NCI-H146 treated with DMSO at 0.1 percent for 48 hours (cell line): Measurements from ENCODE around the gene FAM83D.
"Not testable (repeated sequence)": the region's sequence is repeated elsewhere in the genome, so short reads cannot be mapped to it uniquely, and the experiment has no call there.

Experiments
- DNase-seq: peaks from one replicate; lab custom pipeline; 2025; ENCODE audit not compliant: unreplicated experiment; lab: John Stamatoyannopoulos, UW

The FAM83D gene

DNA sequence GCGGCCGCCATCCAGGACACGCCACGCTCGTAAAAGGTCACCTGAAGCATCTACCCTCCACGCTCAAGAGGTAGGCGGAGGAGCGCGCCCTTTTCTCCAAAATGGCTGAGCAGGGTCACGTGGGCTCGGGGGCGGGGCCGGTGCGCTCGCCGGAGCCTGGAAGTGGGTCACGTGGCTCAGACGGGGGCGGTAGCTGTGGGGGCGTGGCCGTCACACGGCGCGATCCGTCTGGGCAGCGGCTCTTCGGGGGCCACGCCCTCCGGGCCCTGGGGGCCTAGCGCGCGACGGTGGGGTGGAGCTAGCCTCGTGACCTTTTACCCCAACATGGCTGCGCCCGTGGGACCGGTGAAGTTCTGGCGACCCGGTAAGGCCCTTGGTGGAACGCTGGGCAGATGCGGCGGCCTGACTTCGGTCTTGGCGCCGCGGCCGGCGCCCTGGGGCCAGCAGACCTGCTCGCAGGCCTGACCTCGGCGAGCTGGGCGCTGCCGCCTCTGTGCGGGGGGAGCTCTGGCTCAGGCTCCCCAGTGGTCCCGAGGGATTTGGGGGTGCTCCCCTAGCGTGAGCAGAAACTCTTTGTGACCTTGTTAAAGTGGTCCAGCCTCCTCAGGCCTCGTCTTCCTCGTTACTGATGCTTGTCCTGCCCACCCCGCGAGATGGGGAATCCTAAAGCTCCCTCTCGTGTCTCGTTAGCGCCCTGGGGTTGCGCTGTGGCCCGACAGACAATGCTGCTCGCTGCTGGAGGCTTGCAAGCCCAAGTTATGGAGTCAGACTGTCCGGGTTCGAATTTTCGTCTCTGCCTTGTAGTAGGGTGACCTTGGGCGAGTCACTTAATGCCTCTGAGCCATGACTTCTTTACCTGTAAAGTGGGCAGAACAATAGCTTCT is 36.1 kb downstream of the FAM83D start, which contains the start of gene DHX35:
DHX35 (plus strand) TSS at position 301 of the 884 bp plus-strand sequence; CDS start at position 325, 24 bp downstream.
- DNase-seq, result peak; percentile 93

DNA sequence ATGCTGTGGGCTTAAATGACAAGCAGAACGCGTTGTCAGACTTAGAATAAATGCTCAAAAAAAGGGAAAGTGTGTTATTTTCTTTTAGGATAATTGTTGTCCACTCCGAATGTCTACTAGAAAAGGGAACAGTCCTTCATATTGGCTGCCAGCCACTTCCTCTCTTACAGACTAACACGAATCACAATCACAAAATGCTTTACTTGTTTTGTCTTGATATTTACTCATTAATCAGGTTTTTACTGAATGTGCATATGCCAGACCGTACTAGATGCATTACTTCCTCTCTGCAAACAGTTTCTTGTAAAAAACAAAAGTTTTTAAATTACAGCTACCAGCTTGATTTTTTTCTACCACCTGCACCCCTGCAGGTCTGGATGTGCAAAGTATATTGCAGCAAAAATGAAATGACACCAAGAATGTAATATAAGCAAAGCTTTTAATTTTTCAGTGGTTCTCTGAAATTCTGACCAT is 36.7 kb downstream of the FAM83D start:
- no peak for DNase-seq

DNA sequence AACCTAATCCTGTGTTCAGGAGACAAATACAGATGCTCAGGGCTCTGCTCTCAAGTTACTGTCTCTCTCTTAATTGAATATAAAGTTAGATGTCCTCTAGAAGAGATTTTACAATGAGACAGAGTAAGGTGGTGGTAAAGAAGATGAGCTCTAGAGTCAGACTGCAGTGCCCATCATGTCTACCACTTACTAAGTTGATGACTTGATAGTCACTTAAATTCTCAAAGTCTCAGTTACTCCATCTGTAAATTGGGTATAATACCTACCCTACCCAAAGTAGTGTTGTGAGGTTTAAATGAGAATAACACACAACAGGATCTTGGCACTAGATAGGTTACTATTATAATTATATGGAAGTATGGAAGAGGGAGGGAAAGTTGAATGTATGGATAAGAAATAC is 37.5 kb downstream of the FAM83D start:
- no peak for DNase-seq

DNA sequence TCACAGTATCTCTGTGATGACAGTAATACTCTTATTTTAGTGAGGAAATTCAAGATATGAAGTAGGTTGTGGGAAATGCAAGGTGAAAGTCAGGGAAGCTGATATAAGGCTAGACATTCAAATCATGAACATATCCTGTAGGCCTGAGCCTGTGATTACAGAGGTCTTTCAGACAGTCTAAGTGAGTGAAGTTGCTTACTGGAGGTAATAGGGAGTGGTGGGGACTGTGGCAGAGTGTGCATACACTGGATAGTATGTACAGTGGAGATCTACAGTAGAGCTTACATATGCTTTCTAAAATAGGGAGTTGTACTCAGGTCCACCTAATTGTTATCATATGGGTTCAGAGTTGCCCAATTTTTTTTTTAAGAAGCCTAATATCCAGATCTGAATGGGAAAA is 39.0 kb downstream of the FAM83D start:
- no peak for DNase-seq

DNA sequence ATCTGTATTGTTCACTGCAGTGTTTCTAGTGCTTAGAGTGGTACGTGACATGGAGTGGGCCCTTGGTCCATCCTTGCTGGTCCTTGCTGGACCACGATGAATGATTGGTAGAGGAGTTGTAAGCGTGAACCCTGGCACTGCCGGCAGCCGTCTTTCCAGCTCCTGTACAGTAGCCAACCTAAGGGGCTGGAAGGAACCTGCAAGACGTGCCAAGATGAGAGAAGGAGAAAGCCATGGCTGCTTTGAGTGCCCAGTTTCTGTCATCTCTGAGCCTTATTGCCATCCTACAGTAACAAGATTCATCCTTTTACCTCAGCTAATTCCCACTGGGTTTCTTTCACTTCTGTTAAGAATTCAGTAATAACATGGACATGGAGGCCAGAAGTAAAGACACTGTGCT is 41.9 kb downstream of the FAM83D start:
- DNase-seq, result no peak

DNA sequence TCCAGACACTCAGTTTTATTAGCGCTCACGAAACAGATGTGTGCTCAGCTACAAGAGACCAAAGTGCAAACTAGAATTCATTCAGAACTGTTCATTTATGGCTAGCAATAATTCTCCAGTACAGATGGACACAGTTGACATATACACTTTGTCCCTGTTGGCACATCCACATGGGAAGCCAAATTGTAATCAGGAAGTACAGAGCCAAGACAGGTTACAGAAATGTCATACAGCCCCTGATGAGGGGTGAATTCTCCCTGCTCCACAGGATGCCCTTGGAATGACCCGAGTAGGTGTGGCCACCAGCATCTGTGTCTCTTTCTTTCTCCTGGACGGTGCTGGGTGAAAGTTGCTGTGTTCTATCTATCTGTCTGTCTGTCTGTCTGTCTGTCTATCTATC is 43.5 kb downstream of the FAM83D start:
- DNase-seq, result no peak

DNA sequence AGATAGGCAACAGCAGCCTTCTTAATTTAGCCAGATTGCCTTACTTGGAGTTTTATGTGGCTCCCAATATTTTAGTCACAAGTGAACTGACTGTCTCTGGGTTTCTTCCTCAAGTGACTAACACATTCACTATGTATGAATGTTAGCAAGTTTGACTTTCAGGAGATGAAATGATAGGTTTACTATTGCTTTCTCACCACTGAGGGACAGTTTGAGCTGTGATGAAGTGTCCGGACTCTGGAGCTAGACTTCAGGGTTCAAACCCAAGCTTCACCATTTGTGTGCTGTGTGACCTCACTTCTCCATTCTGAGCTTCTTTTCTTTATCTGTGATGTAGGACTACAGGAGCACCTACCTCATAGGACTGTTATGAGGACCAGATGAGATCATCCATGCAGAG is 44.1 kb downstream of the FAM83D start:
- DNase-seq, result no peak

DNA sequence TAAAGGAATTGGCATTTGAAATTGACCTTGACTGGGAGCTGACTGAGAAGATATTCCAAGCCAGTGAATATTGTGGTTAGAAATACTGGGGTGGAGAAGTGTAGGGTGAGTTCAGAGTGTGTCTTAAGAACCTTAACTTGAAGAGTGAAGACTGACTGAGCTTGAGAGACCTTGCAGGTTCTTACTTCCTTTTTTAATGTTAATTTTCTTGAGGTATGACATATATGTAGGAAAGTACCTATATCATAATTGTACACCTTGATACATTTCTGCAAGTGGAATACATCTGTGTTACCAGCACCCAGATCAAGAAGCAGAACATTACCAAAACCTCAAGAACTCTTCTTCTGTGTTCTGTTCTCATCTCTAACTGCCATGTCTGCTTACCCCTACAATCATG is 46.9 kb downstream of the FAM83D start:
- DNase-seq, result no peak

DNA sequence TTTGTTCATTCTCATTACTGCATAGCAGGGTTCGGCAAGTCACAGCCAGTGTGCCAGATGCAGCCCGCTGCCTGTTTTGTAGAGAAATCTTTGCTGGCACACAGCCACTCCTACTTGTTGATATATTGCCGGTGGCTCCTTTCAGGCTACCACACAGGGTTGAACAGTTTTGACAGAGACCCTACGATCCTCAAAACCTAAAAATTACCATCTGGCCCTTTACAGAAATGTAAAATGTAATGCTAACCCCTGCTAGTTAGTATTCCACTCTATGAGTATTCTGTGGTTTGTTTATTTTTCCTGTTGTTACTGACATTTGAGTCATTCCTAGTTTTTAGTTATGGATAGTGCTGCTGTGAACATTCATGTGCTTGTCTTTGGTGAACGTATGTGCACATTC is 47.4 kb downstream of the FAM83D start:
- DNase-seq, result no peak

DNA sequence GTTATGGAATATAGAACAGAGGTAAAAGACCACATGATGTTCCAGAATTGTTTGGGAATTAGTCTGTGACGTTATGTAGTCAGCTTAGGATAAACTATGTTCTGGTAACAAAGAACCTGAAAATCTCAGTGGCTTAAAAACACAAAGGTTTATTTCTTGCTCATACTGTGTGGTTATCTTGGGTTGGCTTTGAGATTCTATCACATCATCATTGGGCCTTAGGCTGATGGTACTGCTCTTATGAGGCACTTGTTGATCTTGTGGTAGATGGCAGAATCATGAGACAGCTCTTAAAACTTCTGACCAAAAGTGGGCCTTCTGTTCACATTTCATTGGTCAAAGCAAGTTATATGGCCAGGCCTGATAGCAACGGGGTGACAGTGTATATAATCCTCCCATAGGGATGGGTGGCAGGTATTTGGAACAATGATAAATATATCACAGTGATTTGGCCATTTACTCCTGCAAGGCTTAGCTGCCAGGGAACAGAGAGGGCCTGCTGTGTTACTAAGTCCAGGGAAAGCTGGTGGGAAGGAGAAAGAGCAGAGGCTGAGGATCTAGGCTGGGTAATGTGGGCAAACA is 49.4 kb downstream of the FAM83D start:
- DNase-seq, result no peak

DNA sequence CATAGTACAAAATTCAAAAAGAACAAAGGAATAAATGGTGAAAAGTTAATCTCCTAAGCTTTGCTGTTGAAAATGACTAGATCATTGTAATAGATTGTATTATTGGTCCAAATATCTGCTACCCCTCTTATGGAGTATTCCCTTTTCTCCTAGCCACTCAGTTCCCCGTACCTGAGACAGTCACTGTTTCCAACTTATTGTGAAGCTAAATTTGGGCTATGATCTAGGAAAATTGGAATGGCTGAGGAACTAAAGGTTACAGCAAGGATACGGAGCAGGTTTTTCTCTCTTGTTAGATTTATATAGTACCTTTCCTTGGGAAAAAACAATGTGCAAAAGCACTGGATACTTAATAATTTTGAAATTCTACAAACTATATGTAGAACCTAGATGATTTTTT is 53.2 kb downstream of the FAM83D start:
- DNase-seq, result no peak

DNA sequence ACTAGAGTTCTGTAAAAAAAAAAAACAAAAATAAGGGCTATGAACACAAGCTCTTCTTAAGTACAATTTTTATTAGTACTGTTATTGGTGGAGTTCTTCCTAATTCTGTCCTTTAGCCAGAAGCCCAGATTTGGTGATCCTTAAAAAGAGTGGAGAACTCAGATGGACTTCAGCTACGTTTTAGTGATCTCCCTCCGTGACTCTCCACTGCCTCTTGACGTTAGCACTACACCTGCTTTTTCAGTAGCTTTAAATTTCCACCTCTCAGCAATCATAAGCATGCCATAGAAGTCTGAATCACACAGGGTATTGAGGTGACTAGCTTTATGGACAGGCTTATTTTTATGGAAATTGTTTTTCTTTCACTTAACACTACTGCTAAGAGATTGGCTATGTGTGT is 53.6 kb downstream of the FAM83D start:
- DNase-seq, result no peak

DNA sequence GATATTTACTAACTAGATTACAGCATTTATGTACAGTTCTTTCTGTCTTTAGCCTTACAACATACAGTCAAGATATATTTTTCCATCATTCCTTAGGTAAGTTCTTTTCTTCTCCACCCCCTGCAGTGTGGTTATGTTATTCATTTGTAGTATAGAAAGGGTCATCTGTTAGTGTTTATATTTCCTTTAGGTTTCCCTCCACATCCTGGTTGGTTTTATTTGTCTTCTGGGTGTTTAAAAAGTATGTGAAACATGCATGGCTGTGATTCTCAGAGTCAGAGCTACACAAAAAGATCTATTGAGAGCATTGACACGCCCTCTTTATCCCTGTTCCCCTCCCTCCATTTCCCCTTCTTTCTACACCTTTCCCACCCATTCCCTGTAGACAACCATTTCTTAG is 56.1 kb downstream of the FAM83D start:
- no peak for DNase-seq

DNA sequence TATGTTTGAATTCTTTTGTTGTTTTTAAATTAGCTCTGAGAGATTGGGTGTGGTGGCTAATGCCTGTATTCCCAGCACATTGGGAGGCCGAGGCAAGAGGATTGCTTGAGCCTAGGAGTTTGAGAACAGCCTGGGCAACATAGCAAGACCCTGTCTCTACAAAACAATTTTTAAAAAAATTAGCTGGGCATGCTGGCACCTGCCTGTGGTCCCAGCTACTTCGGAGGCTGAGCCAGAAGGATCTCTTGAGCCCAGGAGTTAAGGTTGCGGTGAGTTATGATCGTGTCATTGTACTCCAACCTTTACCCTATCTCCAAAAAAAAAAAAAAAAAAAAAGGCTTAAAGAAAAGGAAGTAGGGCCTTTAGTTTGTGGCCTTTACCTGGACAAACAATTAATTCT is 58.8 kb downstream of the FAM83D start:
- no peak for DNase-seq

DNA sequence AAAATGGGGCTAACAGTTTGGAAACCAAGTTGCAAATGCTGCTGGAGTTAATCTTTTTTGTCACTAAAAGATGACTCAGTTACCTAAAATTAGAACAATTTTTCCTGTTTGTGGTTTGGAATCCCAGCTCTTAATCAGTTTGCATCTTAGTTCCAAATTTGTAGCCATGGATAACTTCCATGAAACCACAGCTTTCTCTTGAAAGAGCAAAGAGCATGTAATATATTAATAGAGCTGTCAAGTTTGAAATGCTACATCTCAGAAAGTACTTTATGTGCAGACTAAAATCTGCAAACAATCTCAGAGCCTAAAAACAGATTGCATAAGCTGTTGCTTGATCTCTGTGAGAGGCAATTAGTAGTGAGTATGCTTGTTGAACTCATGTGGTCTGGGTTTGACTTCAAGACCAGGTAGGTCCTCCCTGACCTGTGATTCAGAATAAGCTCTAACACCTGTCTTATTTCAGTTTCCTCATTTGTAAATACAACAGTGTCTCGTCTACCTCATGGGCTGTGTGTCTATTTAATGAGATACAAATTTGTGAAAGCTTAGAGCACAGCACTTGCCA is 59.5 kb downstream of the FAM83D start:
- DNase-seq, result no peak

DNA sequence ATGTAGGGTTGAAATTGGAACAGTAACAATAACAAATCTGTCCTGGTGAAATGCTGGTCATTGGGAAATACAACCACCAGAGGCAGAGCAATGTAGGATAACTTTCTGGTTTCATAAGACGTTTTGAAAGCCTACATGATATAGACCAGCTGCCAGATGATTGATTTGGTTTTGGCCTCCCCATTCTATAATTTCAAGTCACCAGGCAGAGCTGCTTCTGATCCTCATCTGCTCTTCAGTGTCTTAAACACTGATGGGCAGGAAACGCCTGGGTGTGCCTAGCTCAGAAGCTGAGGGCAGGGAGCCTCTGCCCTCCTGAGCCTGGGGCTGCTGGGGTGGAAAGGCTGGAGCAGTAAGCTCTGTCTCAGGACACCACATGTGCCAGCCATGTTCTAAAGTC is 60.4 kb downstream of the FAM83D start:
- no peak for DNase-seq

DNA sequence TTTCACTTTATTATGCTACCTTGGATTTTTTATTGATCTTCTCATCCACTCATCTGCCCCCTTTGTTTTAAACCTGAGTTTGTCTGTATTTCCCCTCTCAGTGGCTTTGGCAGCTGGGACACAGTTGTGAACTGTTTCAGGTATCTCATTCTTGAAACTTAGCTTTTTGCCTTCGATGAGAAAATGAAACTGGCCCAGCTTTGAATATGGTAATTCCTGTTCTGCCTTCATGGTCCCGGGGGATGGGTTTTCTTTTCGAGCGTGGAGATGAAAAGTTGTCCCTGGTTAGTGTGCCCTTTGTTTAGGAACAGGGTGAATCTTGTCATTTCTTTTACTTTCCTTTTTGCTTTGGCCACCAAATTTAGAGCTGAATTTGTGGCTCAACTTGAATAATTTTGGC is 61.6 kb downstream of the FAM83D start:
- DNase-seq, result no peak

DNA sequence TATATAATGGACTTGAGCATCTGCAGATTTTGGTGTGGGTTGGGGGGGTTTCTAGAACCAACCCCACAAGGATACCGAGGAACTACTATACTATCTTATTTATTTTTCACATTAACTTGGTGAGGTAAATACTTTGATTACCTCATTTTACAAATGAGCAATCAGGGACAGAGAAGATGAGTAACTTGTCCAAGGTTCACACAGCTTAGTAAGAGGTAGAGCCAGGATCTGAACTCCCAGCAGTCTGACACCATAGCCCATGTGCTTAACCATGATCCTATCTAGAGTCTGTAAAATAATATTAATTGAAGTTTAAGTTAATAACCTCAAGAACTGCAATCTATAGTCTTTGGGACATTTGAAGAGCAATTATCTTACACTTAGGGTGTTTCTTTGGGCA is 64.5 kb downstream of the FAM83D start:
- no peak for DNase-seq

DNA sequence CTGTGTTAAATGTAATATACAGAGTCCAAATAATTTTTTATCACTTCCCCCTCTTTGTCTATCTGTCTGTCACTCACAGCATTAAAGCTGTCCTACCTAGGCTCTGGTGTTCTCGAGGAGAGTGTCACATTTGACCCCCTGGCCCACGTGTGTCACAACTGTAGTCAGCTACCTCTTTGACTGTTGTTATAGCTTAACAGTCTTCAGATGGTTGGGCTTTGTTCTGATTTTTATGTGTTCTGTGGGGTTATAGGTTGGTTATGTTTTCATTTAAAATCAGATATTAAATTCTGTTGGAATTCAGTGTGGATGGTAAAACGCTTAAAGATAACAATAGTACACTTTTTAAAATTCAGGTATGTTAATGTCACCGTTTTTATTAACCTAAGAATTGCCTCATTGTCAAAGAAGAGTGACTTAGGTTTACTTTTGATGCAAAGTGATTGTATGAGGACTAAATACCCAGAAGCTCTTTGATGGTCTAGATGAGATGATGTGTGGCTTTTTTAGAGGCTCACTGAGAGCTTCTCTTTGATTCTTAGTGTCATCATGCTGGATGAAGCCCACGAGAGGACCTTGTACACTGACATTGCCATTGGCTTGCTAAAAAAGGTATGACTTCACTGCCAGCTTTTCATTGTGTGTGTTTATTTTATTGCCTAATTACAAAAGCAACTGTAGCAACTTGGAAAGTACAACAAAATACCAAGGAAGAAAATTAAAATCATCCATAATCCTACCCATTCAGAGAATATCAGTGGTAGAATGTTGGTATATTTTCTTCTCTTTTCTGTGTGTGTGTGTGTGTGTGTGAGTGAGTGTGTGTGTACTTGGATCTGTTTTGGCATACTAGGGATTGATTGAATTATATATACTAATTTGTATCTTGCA is 65.8 kb downstream of the FAM83D start:
- no peak for DNase-seq

DNA sequence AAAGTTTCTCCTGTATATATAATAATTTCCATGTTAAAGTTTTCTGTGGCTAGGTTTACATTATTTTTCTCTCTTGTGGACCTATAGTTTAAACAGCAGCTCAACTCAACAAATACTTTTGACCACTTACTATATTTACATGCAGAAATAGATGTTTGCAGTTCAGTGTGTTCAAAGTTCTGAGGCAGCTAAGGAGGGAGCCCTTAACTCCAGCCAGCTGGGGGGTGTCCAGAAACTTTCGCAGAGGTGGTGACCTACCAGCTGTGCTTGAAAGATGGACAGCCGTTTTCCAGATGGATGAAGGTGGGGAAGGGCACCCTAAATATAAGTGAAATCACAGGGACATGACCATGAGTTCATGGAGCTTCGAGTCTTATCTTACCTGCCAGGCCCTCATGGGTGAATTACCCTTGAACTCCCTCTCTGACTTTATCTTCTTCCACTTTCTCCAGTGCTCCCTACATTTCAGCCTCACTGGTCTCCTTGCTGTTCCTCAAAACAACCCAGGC is 69.4 kb downstream of the FAM83D start:
- no peak for DNase-seq

DNA sequence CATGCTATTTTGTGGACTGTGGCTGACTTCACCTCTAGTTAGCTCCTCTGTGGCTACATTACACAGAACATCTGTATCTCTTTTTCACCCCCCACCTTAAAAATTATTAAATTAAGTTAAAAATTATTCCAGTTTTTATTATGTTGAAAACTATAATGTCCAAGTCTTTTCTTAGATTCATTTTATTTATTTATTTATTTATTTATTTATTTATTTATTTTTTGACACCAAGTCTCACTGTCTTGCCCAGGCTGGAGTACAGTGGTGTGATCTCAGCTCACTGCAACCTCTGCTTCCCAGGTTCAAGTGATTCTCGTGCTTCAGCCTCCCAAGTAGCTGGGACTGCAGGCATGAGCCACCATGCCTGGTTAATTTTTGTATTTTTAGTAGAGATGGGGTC is 70.6 kb downstream of the FAM83D start:
- not testable (repeated sequence) for DNase-seq
